ENCODE data around the gene PTPRN2. TPM values are rescaled to one million over a fixed set of nuclear protein-coding genes. Genes with fewer than 3 reads are reported as not detected.

PTPRN2 gene
- total RNA-seq, 2 experiments from 2014 or later, result 0.70 TPM; not detected in 1

GRCh38 chr7:158345731-158346130 is 241.9 kb downstream of the PTPRN2 start:
- Histone ChIP-seq H2AFZ (ENCODE audit: low read length) (no peak overlapping the region), H3K36me3 (ENCODE audit: insufficient read depth, low read length) (no peaks in the 10 kb centered on the region), H3K4me2 (ENCODE audit: low read length) (no peak overlapping the region), H3K9me2 (ENCODE audit: insufficient read depth, low read length) (no peaks in the 10 kb centered on the region), H3K79me2 (ENCODE audit: insufficient read depth, low read depth, low read length) (no peaks in the 10 kb centered on the region), H3K27ac (ENCODE audit: low read depth, low read length, poor library complexity, severe bottlenecking) (no peak overlapping the region), H3K9me3 (ENCODE audit: low read length) (no peaks in the 10 kb centered on the region), H3K4me1 (ENCODE audit: insufficient read depth, low read length, poor library complexity, severe bottlenecking) (no peaks in the 10 kb centered on the region), H4K20me1 (ENCODE audit: insufficient read depth, low read length) (no peaks in the 10 kb centered on the region), H3K4me3 (ENCODE audit: low read depth, low read length, poor library complexity, severe bottlenecking) (no peak overlapping the region)
- no TSS peak for BruUV-seq (replicated peaks)
- CTCF ChIA-PET (ENCODE audit: unreplicated experiment), result no interaction called here
- no peak for DNase-seq (ENCODE audit: low spot score)
- POLR2A ChIA-PET, result no interaction called here
- no peak for TF ChIP-seq CTCF (conservative IDR thresholded peaks at IDR 0.05; ENCODE audit: low read length)
- TF ChIP-seq EZH2phosphoT487 (IDR thresholded peaks at IDR 0.05; ENCODE audit: borderline replicate concordance, low read depth, low read length), result no peak
- intact Hi-C loops (cut with micrococcal nuclease; ENCODE audit: unreplicated experiment), result no loop called here

GRCh38 chr7:158344706-158345300 is 242.8 kb downstream of the PTPRN2 start:
- no peaks in the 10 kb centered on the region for H3K79me2 ChIP-seq (ENCODE audit: insufficient read depth, low read depth, low read length)
- H3K9me3 ChIP-seq (ENCODE audit: low read length), result no peaks in the 10 kb centered on the region
- no TSS peak for BruUV-seq (replicated peaks)
- H3K9me2 ChIP-seq (ENCODE audit: insufficient read depth, low read length), result no peaks in the 10 kb centered on the region
- no peak for DNase-seq (ENCODE audit: low spot score)
- intact Hi-C loops (cut with micrococcal nuclease; ENCODE audit: unreplicated experiment), result no loop called here
- POLR2A ChIA-PET, result no interaction called here
- no peaks in the 10 kb centered on the region for H3K4me1 ChIP-seq (ENCODE audit: insufficient read depth, low read length, poor library complexity, severe bottlenecking)
- CTCF ChIA-PET (ENCODE audit: unreplicated experiment), result interaction anchor here (0.5 to 0.6 kb wide), 2 partner anchors 130 to 131 kb away, joined by 3 read pairs; no protein-coding TSS in a partner anchor
- H4K20me1 ChIP-seq (ENCODE audit: insufficient read depth, low read length), result no peaks in the 10 kb centered on the region
- H2AFZ ChIP-seq (ENCODE audit: low read length), result no peak overlapping the region
- no peaks in the 10 kb centered on the region for H3K36me3 ChIP-seq (ENCODE audit: insufficient read depth, low read length)
- no peak overlapping the region for H3K27ac ChIP-seq (ENCODE audit: low read depth, low read length, poor library complexity, severe bottlenecking)
- no peak overlapping the region for H3K4me3 ChIP-seq (ENCODE audit: low read depth, low read length, poor library complexity, severe bottlenecking)
- TF ChIP-seq CTCF (conservative IDR thresholded peaks at IDR 0.05; ENCODE audit: low read length) (no peak), EZH2phosphoT487 (IDR thresholded peaks at IDR 0.05; ENCODE audit: borderline replicate concordance, low read depth, low read length) (no peak)
- no peak overlapping the region for H3K4me2 ChIP-seq (ENCODE audit: low read length)

GRCh38 chr7:158343936-158344455 is 243.6 kb downstream of the PTPRN2 start:
- ChIA-PET CTCF (ENCODE audit: unreplicated experiment) (interaction anchor here (0.6 kb wide), 1 partner anchor 131 kb away, joined by 3 read pairs; no protein-coding TSS in a partner anchor), POLR2A (no interaction called here)
- Histone ChIP-seq H3K36me3 (ENCODE audit: insufficient read depth, low read length) (no peaks in the 10 kb centered on the region), H3K9me3 (ENCODE audit: low read length) (no peaks in the 10 kb centered on the region), H3K79me2 (ENCODE audit: insufficient read depth, low read depth, low read length) (no peaks in the 10 kb centered on the region), H2AFZ (ENCODE audit: low read length) (no peak overlapping the region), H3K4me1 (ENCODE audit: insufficient read depth, low read length, poor library complexity, severe bottlenecking) (no peaks in the 10 kb centered on the region), H3K4me2 (ENCODE audit: low read length) (no peak overlapping the region), H3K4me3 (ENCODE audit: low read depth, low read length, poor library complexity, severe bottlenecking) (no peak overlapping the region), H3K9me2 (ENCODE audit: insufficient read depth, low read length) (no peaks in the 10 kb centered on the region), H4K20me1 (ENCODE audit: insufficient read depth, low read length) (no peaks in the 10 kb centered on the region), H3K27ac (ENCODE audit: low read depth, low read length, poor library complexity, severe bottlenecking) (no peak overlapping the region)
- no TSS peak for BruUV-seq (replicated peaks)
- intact Hi-C loops (cut with micrococcal nuclease; ENCODE audit: unreplicated experiment), result no loop called here
- no peak for TF ChIP-seq CTCF (conservative IDR thresholded peaks at IDR 0.05; ENCODE audit: low read length)
- no peak for TF ChIP-seq EZH2phosphoT487 (IDR thresholded peaks at IDR 0.05; ENCODE audit: borderline replicate concordance, low read depth, low read length)
- no peak for DNase-seq (ENCODE audit: low spot score)

All from OCI-LY7 (cell line).